Measurements from ENCODE around the gene GRM3. TPM values are rescaled to one million over a fixed set of nuclear protein-coding genes. Genes with fewer than 3 reads are reported as not detected.

The GRM3 gene
- total and polyA plus RNA-seq, 2 of the 13 experiments (the other 11 are each of a cell fraction or from before 2014, with no cell fraction given) = not detected

DNA sequence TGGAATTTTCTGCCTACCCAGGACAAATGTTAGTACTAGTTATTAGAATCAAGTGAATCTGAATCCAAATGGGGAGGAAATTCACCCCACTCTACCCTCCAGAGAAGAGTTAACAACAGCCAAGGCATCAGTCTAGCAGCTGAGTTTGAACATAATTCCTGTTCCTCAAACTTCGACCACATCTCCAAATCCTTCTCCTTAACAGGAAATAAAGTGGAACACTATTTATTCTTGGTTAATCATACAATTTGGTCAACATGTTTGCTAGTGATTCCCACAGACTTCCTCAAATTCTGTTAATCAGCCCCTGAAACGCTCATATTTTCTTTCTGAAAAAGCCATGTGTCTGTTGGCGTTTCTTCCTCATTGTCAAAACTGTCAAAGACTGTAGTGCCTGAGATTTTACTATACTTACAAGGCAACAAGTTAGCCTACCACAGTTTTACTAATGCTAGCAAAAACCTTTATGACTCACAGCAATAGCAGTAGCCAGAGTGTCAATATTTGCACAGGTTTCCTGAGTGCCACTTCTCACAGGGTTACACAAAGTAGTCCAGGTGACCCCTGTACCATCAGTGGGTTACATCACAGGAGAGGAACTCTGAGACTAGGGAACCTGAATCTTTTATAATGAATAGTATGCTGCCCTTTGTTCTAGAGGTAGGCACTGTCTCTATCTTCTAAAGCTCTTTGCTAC lies 202.9 kb downstream of the GRM3 start (continued):
- peak; percentile 99 for TF ChIP-seq ARID5B (CRISPR knock-in tag; IDR thresholded peaks at IDR 0.05)
- peak; percentile 51; the same call in 1 of the 3 replicates for TF ChIP-seq MXI1 (IDR thresholded peaks at IDR 0.05; ENCODE audit: borderline replicate concordance, low read depth, low read length)
- TF ChIP-seq ZMYM3 (CRISPR knock-in tag; IDR thresholded peaks at IDR 0.05) = no peak
- peak; percentile 90 for TF ChIP-seq ZSCAN9 (CRISPR knock-in tag; IDR thresholded peaks at IDR 0.05; ENCODE audit: borderline replicate concordance)
- TF ChIP-seq ZNF792 (CRISPR knock-in tag; IDR thresholded peaks at IDR 0.05) = peak; percentile 86
- TF ChIP-seq ZBTB21 (CRISPR knock-in tag; IDR thresholded peaks at IDR 0.05) = 0 out of 2 replicates have a peak, but pooled peaks have one; percentile 43
- TF ChIP-seq PRPF4 (IDR thresholded peaks at IDR 0.05; ENCODE audit: low read depth, low read length, poor library complexity, severe bottlenecking) = no peak
- TF ChIP-seq RERE (CRISPR knock-in tag; IDR thresholded peaks at IDR 0.05; ENCODE audit: low read depth) = peak; percentile 91
- no peak for TF ChIP-seq SP1 (IDR thresholded peaks at IDR 0.05)
- TF ChIP-seq SP1 (CRISPR knock-in tag; IDR thresholded peaks at IDR 0.05) = no peak
- TF ChIP-seq CBX5 (CRISPR knock-in tag; IDR thresholded peaks at IDR 0.05; ENCODE audit: borderline replicate concordance) = peak; percentile 91
- no peak for TF ChIP-seq NCOA5 (CRISPR knock-in tag; IDR thresholded peaks at IDR 0.05)
- TF ChIP-seq EZH2 (conservative IDR thresholded peaks at IDR 0.05; ENCODE audit: low read depth, low read length) = no peak
- TF ChIP-seq NFE2L1 (CRISPR knock-in tag; IDR thresholded peaks at IDR 0.05; ENCODE audit: borderline replicate concordance) = no peak
- peak; percentile 90 for TF ChIP-seq ISL2 (CRISPR knock-in tag; IDR thresholded peaks at IDR 0.05)
- TF ChIP-seq RCOR2 (CRISPR knock-in tag; IDR thresholded peaks at IDR 0.05) = peak; percentile 86

Data from HepG2 (cell line).